NCI-H2227 (cell line): ENCODE measurements around the gene RPL10.
A peak's percentile ranks its signal among the peaks of the same experiment; 100 is the strongest.

Experiments used
- DNase-seq: peaks from one replicate; lab custom pipeline; 2025; ENCODE audit not compliant: unreplicated experiment; lab: John Stamatoyannopoulos, UW

The RPL10 gene

DNA sequence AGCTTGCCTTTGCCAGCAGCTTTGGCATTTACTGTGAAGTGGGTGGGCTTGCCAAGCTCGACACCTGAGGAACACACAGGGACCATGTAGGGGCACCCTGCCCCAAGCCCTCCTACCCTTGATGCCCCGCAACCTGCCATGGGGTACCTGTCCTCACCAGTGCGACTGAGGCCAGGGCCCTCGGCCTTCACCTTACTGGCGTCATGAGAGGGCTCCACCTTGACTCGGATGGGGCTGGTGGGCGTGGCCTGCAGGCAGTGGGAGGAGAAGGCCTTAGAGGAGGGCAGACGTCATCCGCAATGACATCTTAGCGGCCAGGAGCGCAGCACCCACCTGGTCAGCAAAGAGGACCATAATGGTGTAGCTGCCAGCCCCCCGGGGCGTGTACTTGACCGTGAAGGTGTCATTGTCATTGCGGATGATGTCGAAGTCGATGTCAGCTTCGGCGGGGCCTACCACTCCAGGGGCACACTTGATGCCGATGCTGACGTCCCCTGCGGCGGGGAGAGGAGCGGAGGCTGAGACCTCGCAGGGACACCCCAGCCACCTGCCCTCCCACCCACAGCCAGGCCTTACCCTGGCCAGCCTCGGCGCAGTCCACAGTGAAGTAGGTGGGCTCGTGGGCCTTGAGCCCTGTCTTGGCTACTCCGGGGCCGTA lies 36.0 kb upstream of the RPL10 start:
- no peak for DNase-seq

DNA sequence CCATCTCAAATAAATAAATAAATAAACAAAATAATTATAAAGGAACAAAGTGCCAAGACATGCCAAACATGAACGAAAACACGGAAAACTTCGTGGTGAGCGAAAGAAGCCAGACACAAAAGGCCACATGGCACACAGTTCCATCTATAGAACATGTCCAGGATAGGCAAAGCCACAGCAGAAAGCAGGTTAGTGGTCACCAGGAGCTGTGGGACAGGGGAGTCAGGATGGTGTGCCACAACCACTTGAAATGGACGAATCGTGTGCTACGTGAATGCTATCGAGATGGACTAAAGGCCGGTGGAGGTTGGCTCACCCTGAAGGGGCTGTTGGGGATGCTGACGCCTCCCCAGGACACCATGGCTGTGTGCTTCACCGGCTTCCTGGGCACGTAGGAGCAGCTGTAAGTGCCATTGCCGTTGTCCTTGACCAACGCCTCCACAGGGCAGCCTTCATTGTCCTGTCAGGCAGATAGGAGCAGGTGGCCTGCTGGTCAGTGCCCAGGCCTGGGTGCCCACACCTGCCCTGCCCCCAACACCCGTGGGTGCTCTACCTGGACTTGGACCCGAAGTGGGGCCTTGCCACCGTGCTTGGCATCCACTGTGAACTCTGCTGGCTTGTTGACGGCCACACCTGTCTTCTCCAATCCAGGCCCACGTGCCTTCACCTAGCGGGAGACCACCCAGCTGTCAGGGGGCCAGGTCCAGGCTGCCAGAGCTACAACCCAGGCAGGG lies 34.3 kb upstream of the RPL10 start:
- no peak for DNase-seq

- DNase-seq, result no peak
Measured at GRCh38 chrX:154365052-154365600, 33.1 kb upstream of the RPL10 start.

DNA sequence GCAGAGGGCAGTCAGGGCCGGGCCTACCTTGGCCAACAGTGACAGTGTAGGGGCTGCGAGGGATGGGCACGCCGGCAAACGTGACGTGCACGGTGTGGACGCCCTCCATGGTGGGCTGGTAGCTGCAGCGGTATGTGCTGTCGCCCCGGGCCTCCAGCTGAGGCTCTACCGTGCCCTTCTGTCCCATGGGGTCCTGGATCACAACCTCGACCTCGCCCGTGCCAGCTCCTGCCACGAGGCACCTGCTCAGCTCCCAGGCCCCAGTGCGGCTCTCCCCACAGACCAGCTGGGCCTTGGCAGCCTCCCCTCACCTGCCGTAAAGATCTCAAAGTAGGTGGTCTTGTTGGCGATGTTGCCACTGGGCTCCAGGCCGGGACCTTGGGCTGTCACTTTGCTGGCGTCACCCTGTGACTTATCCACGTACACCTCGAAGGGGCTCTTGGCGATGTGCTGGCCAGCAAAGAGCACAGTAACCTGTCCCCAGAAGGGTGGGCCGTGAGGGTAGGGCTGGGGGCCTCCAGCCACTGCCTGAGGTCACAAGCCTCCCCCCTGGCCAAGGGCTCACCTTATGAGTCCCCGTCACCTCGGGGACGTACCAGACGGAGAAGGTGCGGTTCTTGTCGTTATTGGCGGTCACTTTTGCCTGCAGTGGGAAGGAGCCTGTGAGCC lies 32.0 kb upstream of the RPL10 start:
- no peak for DNase-seq

- DNase-seq, result no peak
Measured at GRCh38 chrX:154366666-154367055, 31.5 kb upstream of the RPL10 start.

- DNase-seq, result no peak
Measured at GRCh38 chrX:154367474-154368308, 30.5 kb upstream of the RPL10 start.

GRCh38 chrX:154368630-154369448 lies 29.3 kb upstream of the RPL10 start:
- DNase-seq, result peak; percentile 54

GRCh38 chrX:154369449-154370299 lies 28.5 kb upstream of the RPL10 start:
- DNase-seq, result peak; percentile 79

- DNase-seq, result peak; percentile 56
Measured at GRCh38 chrX:154370300-154371016, 27.7 kb upstream of the RPL10 start.

DNA sequence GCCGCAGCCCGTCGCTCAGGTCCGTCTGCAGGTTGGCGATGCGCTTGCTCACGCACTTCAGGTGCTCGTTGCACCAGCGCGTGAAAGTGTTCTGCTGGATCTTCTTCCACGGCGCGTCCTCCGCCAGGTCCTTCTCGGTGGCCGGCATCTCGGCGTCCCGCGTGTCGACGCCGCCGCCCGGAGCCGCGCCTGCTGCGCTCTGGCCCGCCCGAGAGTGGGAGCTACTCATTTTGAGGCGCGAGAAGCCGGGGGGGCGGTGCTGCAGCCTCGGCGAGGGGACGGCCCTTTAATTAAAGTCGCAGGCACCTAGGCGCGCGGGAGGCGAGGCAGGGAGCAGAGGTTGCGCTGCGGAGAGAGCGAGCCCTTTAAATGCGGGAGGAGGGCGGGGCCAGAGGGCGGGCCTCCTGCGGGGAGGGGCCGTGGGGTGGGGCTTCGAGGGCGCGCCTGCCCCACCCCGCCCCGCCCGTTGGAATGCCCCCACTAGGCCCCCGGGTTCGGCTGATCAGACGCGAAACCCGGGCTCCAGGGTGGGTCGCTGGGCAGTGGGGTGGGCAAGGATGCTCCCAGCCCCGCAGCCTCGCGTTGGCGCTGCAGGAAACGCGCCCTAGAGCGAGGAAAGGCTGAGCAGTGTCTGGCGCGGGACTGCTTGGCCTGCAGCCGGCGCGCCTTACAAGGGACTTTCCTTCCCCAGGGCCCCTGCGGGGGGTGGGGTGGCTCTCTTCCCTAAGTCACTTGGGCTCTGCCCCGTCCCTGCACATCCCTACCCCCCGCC lies 27.0 kb upstream of the RPL10 start:
- DNase-seq, result peak; percentile 95

DNA sequence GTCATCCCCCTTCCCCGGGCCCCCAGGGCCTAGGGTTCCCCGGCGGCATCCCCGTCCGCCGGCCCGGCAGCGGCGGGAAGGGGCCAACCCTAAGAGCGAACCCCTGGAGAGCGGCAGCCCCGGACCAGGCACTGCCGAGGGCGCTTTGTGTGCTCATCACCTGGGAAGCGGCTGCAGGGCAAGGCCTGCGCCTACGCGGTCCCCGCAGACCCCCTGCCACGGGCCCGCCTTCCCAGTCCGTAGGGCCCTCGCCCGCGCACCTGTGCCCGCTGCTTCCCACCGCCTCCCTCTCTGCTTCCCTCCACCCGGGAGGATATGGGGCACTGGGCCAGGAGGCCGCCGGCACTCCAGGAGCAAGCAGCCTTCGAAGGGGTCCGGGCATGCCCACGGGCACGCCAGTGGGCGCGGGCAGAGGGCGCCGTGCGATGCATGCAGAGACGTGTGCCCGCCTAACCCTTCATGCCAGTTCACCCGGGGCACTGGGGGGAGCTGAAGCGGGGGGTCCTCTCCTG lies 26.3 kb upstream of the RPL10 start:
- peak; percentile 37 for DNase-seq

GRCh38 chrX:154372612-154373022 lies 25.6 kb upstream of the RPL10 start:
- DNase-seq, result no peak

GRCh38 chrX:154373340-154374306 lies 24.6 kb upstream of the RPL10 start:
- peak; percentile 72 for DNase-seq

DNA sequence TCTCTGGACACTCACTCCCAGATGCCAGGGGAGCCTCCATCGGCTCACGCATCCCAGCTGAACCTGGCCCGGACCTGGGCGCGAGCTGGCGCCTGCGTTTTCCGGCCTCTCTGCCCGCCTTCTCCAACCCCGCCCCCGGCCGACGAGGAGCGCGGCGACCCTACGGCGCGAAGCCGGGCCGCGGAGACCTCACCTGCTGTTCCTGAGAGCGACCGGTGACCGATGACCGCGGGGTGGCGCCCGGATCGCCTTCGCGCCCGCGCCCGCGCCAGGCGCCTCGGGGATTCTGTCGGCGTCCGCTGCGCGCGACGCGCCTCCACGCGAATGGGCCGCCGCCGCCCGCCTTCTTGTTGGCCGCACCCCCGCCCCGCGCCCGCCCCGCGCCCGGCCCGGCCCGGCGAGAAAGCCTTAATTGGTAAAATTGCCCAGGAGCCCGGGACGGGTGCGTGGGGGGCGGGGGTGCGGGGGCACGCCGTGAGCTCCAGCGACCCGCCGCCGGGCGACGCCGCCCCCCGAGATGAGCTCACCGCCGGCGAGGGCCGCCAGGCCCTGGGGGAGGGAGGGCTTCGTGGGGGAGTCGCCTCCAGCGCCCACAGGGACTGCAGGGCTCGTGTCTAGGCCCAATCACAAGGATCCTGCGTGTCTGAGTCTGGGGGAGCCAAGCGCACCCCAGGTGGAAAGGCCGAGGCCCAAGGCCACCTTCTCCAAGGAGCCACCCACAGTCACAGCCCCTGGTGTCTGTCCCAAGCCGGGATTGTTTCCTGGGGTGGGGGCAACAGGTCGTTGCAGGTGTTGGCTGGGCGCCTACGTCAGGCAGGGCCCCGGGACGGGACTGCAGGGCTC lies 23.6 kb upstream of the RPL10 start, which contains the start of gene FLNA:
Gene FLNA (minus strand): TSS at position 322 of the 843 bp plus-strand sequence. CDS start 3,389 bp downstream, outside the sequence.
- peak; percentile 32 for DNase-seq

- no peak for DNase-seq
Measured at GRCh38 chrX:154375156-154375504, 23.0 kb upstream of the RPL10 start.
